ENCODE measurements around the gene CEACAM8. TPM values are rescaled to one million over a fixed set of nuclear protein-coding genes. Genes with fewer than 3 reads are reported as not detected.
"Not testable (repeated sequence)": the region's sequence is repeated elsewhere in the genome, so short reads cannot be mapped to it uniquely, and the experiment has no call there.

CEACAM8 gene
- total RNA-seq (2021), result not detected in 2 replicates
- long read RNA-seq, result 0 reads

GRCh38 chr19:42594617-42595489, at the start of gene CEACAM8:
CEACAM8 (minus strand) TSS chr19:42594924; CDS start chr19:42594828, 96 bp downstream.
- Histone ChIP-seq H4K20me1 (ENCODE audit: control insufficient read depth, insufficient read depth, insufficient read length) (no peaks in the 10 kb centered on the region), H4K8ac (replicated peaks; ENCODE audit: insufficient read length, low read depth, low read length) (no peak within 1 kb of the TSS), H4K5ac (ENCODE audit: insufficient read length, low read depth, low read length) (no peak within 1 kb of the TSS), H3K56ac (ENCODE audit: insufficient read length, low read depth, low read length) (no peak within 1 kb of the TSS), H2AFZ (ENCODE audit: low read length) (no peak within 1 kb of the TSS), H3K79me1 (ENCODE audit: insufficient read depth, low read depth, low read length, poor library complexity, severe bottlenecking) (no peaks in the 10 kb centered on the region), H2BK120ac (ENCODE audit: low read depth, low read length, poor library complexity, severe bottlenecking) (no peak within 1 kb of the TSS), H3K4me2 (ENCODE audit: insufficient read depth, insufficient read length, low read length) (no peak within 1 kb of the TSS), H2AK5ac (ENCODE audit: insufficient read length, low read length) (no peak within 1 kb of the TSS), H4K91ac (ENCODE audit: insufficient read length, low read depth, low read length) (no peak within 1 kb of the TSS), H3K27me3 (ENCODE audit: insufficient read depth, low read length) (no peaks in the 10 kb centered on the region), H3K27ac (ENCODE audit: insufficient read length, low read depth, low read length) (no peak within 1 kb of the TSS), H2BK5ac (ENCODE audit: insufficient read length, low read length) (no peak within 1 kb of the TSS), H3T11ph (ENCODE audit: low read length) (no peak within 1 kb of the TSS), H3K23ac (ENCODE audit: insufficient read length, low read depth, low read length) (no peak within 1 kb of the TSS), H2BK20ac (ENCODE audit: low read depth, low read length, poor library complexity, severe bottlenecking) (no peak within 1 kb of the TSS), H3K18ac (ENCODE audit: insufficient read length, low read depth, low read length) (no peak within 1 kb of the TSS), H3K9me3 (ENCODE audit: control insufficient read depth, low read depth, low read length) (no peaks in the 10 kb centered on the region), H2BK12ac (ENCODE audit: insufficient read length, low read depth, low read length) (no peak within 1 kb of the TSS), H3K4ac (ENCODE audit: low read depth, low read length) (no peak within 1 kb of the TSS), H3K9ac (ENCODE audit: extremely low read depth, insufficient read length, low read length) (no peak within 1 kb of the TSS), H3K79me2 (ENCODE audit: insufficient read depth, low read length) (no peaks in the 10 kb centered on the region), H2BK15ac (ENCODE audit: low read depth, low read length) (no peak within 1 kb of the TSS), H3K4me1 (ENCODE audit: insufficient read depth, low read length) (no peaks in the 10 kb centered on the region), H3K14ac (ENCODE audit: insufficient read depth, low read length) (no peak within 1 kb of the TSS), H3K23me2 (ENCODE audit: insufficient read length, low read depth, low read length, poor library complexity, severe bottlenecking) (no peaks in the 10 kb centered on the region)
- H3K4me1 Mint-ChIP-seq, result no peaks in the 10 kb centered on the region; a peak in 1 of 4 replicates
- TF ChIP-seq CTCF (conservative IDR thresholded peaks at IDR 0.05), result peak; percentile 22; the same call in 2 of the 3 replicates
- no peaks in the 10 kb centered on the region; a peak in 1 of 7 replicates for H3K36me3 Mint-ChIP-seq (ENCODE audit: insufficient read depth in 1 of 3, low read depth in 3 of 3)
- H3K9me3 Mint-ChIP-seq, result peaks cover 6 to 73% of the 10 kb centered on the region in 2 experiments
- WGBS (ENCODE audit: extremely low coverage, insufficient read length, low lambda C conversion rate), result no CpG with 5 or more reads among the region's 10 CpGs
- DNase-seq, result peak; percentile 38
- no peak within 1 kb of the TSS for H3K4me3 Mint-ChIP-seq
- peak within 1 kb of the TSS in 1 of 3 experiments; percentile 69; a peak in 1 of 7 replicates for H3K27ac Mint-ChIP-seq
- H3K27me3 Mint-ChIP-seq (ENCODE audit: low read depth), result peaks cover 40% of the 10 kb centered on the region

DNA sequence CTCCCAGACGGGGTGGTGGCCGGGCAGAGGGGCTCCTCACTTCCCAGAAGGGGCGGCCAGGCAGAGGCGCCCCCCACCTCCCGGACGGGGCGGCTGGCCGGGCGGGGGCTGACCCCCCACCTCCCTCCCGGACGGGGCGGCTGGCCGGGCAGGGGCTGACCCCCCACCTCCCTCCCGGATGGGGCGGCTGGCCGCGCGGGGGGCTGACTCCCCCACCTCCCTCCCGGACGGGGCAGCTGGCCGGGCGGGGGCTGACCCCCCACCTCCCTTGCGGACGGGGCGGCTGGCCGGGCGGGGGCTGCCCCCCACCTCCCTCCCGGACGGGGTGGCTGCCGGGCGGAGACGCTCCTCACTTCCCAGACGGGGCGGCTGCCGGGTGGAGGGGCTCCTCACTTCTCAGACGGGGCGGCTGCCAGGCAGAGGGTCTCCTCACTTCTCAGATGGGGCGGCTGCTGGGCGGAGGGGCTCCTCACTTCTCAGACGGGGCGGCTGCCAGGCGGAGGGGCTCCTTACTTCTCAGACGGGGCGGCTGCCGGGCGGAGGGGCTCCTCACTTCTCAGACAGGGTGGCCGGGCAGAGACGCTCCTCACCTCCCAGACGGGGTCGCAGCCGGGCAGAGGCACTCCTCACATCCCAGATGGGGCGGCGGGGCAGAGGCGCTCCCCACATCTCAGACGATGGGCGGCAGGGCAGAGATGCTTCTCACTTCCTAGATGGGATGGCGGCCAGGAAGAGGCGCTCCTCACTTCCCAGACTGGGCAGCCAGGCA, 44.8 kb upstream of the CEACAM8 start:
- not testable (repeated sequence) for H3K4me1 ChIP-seq (ENCODE audit: insufficient read depth, low read length); H3K79me2 ChIP-seq (ENCODE audit: insufficient read depth, low read length); H3K27ac ChIP-seq (ENCODE audit: insufficient read length, low read depth, low read length); H3K79me1 ChIP-seq (ENCODE audit: insufficient read depth, low read depth, low read length, poor library complexity, severe bottlenecking); H2BK5ac ChIP-seq (ENCODE audit: insufficient read length, low read length); H2AK5ac ChIP-seq (ENCODE audit: insufficient read length, low read length); H3K14ac ChIP-seq (ENCODE audit: insufficient read depth, low read length); H2BK120ac ChIP-seq (ENCODE audit: low read depth, low read length, poor library complexity, severe bottlenecking); H3K4me2 ChIP-seq (ENCODE audit: insufficient read depth, insufficient read length, low read length); DNase-seq; H3T11ph ChIP-seq (ENCODE audit: low read length); H3K23me2 ChIP-seq (ENCODE audit: insufficient read length, low read depth, low read length, poor library complexity, severe bottlenecking); H4K91ac ChIP-seq (ENCODE audit: insufficient read length, low read depth, low read length); H4K8ac ChIP-seq (replicated peaks; ENCODE audit: insufficient read length, low read depth, low read length); H2BK15ac ChIP-seq (ENCODE audit: low read depth, low read length); H3K27ac Mint-ChIP-seq; H4K5ac ChIP-seq (ENCODE audit: insufficient read length, low read depth, low read length); H3K9ac ChIP-seq (ENCODE audit: extremely low read depth, insufficient read length, low read length); H2AFZ ChIP-seq (ENCODE audit: low read length); H2BK12ac ChIP-seq (ENCODE audit: insufficient read length, low read depth, low read length); H3K23ac ChIP-seq (ENCODE audit: insufficient read length, low read depth, low read length); H3K4ac ChIP-seq (ENCODE audit: low read depth, low read length); H3K18ac ChIP-seq (ENCODE audit: insufficient read length, low read depth, low read length); H2BK20ac ChIP-seq (ENCODE audit: low read depth, low read length, poor library complexity, severe bottlenecking); H3K4me1 Mint-ChIP-seq; H3K4me3 Mint-ChIP-seq; H3K27me3 ChIP-seq (ENCODE audit: insufficient read depth, low read length); H3K27me3 Mint-ChIP-seq (ENCODE audit: low read depth); H4K20me1 ChIP-seq (ENCODE audit: control insufficient read depth, insufficient read depth, insufficient read length); H3K56ac ChIP-seq (ENCODE audit: insufficient read length, low read depth, low read length)
- Mint-ChIP-seq H3K36me3 (ENCODE audit: insufficient read depth in 1 of 3, low read depth in 3 of 3) (peaks cover 4 to 27% (median 6%) of the 10 kb centered on the region in 3 experiments; a peak in 5 of 7 replicates), H3K9me3 (peaks cover 80 to 88% of the 10 kb centered on the region in 2 experiments)
- no CpG with 5 or more reads among the region's 58 CpGs for WGBS (ENCODE audit: extremely low coverage, insufficient read length, low lambda C conversion rate)
- peaks cover 55% of the 10 kb centered on the region for H3K9me3 ChIP-seq (ENCODE audit: control insufficient read depth, low read depth, low read length)

Data from H9 (cell line).